ENCODE data around the gene MXRA7.

Gene MXRA7

GRCh38 chr17:76691379-76692191, 19.2 kb downstream of the MXRA7 start:
- DNase-seq, result no peak

GRCh38 chr17:76690596-76691280, 20.0 kb downstream of the MXRA7 start:
- no peak for DNase-seq

- DNase-seq, result no peak
Observed at GRCh38 chr17:76689859-76690258, 20.9 kb downstream of the MXRA7 start.

- no peak for DNase-seq
Observed at GRCh38 chr17:76688165-76688622, 22.6 kb downstream of the MXRA7 start.

GRCh38 chr17:76687298-76688164, 23.2 kb downstream of the MXRA7 start:
- no peak for DNase-seq

- DNase-seq, result no peak
Observed at GRCh38 chr17:76686538-76687297, 24.0 kb downstream of the MXRA7 start.

GRCh38 chr17:76685846-76686245, 24.9 kb downstream of the MXRA7 start:
- no peak for DNase-seq

GRCh38 chr17:76685366-76685765, 25.4 kb downstream of the MXRA7 start:
- no peak for DNase-seq

GRCh38 chr17:76684756-76685155, 26.0 kb downstream of the MXRA7 start:
- no peak for DNase-seq

- no peak for DNase-seq
Observed at GRCh38 chr17:76683921-76684745, 26.6 kb downstream of the MXRA7 start.

- peak; percentile 32 for DNase-seq
Observed at GRCh38 chr17:76683011-76683755, 27.6 kb downstream of the MXRA7 start.

- DNase-seq, result peak; percentile 89
Observed at GRCh38 chr17:76682296-76682695, 28.5 kb downstream of the MXRA7 start.

GRCh38 chr17:76681222-76682137, 29.3 kb downstream of the MXRA7 start:
- peak; percentile 89 for DNase-seq

- no peak for DNase-seq
Observed at GRCh38 chr17:76679239-76679638, 31.5 kb downstream of the MXRA7 start.

- no peak for DNase-seq
Observed at GRCh38 chr17:76678330-76678729, 32.4 kb downstream of the MXRA7 start.

- DNase-seq, result no peak
Observed at GRCh38 chr17:76677406-76677805, 33.4 kb downstream of the MXRA7 start.

- no peak for DNase-seq
Observed at GRCh38 chr17:76676629-76677028, 34.1 kb downstream of the MXRA7 start.

GRCh38 chr17:76675648-76676047, 35.1 kb downstream of the MXRA7 start:
- DNase-seq, result no peak

GRCh38 chr17:76674600-76674999, 36.2 kb downstream of the MXRA7 start:
- DNase-seq, result no peak

- no peak for DNase-seq
Observed at GRCh38 chr17:76673729-76674128, 37.0 kb downstream of the MXRA7 start.

All from OCI-M1 (cell line).